Measurements from ENCODE around the gene ACOT13.
"Not testable (repeated sequence)": the region's sequence is repeated elsewhere in the genome, so short reads cannot be mapped to it uniquely, and the experiment has no call there.

ACOT13 gene

DNA sequence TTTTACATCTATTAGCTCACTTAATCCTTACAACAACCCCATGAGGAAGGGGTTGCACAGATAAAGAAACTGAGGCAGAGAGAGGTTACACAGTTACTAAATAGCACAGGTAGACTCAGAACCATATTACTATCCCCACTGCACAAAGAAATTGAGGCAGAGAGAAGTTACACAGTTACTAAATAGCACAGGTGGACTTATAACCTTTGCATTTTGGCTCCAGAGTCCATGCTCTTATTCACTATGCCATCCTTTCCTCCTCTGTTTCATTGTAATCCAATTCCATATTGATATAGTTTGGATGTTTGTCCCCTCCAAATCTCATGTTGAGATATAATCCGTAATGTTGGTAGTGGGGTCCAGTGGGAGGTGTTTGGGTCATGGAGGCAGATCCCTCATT lies 3.7 kb upstream of the ACOT13 start:
- DNase-seq, result no peak

DNA sequence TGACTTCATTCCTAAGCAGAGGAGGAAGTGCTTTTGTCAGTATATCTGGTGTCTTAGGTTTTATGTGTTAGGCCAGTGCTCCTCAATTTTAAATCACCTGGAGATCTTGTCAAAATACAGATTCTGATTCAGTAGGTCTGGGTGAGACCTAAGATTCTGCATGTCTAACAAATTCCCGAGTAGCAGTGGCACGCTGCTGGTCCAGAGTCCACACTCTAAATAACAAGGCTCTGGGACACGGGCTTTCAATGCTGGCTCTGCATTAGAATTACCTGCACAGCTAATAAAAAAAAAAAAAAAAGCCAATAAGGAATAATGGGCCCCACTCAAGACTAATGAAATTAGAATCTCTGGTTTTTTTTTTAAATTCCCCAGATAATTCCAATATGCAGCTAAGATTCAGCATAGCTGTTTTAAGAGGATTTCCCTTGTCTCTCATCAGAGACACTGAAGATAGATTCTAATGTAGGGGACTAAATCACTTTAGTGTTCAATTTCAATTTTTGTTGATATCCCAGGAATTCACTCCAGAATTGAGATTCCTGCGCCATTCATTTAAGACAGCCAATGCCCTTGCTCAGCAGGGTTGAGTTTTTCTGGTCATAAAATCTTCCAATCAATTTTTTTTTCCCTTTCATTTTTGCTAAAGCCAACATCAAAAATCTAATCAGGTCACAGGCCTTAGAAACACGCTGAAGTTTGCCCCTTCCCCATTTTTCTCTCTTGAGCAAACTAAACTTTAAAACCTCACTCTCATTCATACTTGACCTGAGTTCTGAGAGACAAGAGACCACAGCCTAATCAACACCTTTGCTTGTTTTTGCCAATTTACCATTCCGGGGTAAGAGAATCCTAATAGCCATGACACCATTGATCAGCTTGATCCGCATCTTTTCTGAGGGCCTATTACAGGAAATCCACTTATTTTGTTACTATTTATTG lies 2.6 kb upstream of the ACOT13 start:
- no peak for DNase-seq

DNA sequence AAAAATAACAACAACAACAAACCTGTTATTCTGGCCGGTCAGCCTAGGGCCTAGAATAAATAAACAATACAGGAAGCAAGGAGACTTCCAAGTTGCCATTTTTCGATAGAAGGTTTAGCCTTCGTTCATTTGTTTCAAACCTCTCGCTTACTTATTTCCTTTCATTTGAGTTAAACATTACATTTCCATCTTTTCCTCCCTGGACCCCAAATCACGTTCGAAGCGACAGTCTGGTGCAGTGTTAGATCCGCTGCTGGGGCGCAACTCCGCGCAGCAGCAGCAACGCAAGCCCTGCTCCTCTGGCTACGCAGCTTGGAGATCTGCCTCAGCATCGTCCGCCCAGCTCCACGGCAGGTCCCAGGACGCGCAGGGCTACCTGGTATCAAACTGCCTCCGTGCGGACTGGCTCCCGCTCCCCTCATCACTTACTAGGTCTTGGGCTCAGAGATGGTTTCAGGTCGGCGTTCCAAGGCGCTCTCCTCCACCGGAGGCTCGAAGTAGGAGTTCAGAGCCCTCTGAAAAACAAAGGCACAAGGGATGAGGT lies 708 bp upstream of the ACOT13 start:
- peak; percentile 41 for DNase-seq

DNA sequence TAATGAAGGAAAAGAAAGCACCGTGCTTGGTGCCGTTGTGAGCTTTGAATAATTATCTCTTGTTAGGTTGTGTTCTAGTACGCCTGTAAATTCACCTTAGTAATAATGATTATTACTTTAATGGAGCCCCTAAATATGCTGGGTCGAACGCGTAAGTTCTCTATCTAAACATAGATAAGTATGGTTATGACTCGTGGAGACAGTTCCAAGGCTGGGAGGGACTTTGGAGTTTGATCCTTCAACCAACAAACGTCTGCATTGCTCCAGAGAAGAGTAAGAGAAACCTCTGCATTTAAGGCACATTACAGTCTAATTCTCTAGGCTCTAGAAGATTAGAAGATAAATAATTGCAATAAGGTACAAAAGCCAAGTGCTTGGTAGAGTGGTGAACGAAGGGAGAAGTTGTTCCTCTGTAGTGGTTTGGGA lies 514 bp downstream of the ACOT13 start:
- no peak for DNase-seq

DNA sequence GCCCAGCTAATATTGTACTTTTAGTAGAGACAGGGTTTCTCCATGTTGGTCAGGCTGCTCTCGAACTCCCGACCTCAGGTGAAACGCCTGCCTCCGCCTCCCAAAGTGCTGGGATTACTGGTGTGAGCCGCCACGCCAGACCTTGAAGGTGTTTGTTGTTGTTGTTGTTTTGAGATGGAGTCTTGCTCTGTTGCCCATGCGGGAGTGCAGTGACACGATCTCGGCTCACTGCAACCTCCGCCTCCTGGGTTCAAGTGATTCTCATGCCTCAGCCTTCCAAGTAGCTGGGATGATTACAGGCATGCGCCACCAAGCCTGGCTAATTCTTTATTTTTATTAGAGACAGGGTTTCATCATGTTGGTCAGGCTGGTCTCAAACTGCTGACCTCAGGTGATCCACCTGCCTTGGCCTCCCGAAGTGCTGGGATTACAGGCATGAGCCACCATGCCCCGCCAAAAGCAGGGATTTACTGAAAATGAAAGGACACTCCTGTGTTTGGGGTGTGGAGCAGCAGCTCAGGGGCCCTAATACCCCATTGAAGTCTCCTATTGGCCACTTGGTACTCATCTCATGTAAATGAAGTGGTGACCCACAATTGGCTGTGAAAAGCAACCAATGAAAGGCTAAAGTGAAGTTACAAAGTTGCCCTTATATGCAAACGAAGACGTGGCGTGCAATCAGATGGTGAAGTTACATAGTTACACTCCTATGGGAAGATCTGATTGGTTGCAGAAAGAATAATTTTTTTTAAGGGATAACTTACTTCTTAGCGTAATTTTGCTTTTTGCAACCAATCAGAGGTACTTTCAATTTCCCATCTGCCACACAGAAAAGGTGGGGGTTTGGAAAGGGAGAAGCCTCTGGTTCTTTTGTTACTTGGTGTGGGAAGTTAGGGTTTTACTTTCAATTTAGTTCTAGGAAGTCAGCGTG lies 1.5 kb downstream of the ACOT13 start:
- DNase-seq, result not testable (repeated sequence)

DNA sequence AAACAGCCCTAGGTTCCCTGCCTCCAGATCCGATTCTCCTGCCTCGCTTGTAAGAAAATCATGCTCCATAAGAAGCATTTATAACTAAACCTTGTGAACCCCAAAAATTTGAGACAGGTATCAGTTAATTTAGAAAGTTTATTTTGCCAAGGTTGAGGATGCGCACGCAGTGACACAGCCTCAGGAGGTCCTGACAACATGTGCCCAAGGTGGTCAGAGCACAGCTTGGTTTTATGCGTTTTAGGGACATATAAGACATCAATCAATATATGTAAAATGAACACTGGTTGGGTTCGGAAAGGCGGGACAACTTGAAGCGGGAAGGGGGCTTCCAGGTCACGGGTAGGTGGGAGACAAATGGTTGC lies 2.1 kb downstream of the ACOT13 start:
- no peak for DNase-seq

DNA sequence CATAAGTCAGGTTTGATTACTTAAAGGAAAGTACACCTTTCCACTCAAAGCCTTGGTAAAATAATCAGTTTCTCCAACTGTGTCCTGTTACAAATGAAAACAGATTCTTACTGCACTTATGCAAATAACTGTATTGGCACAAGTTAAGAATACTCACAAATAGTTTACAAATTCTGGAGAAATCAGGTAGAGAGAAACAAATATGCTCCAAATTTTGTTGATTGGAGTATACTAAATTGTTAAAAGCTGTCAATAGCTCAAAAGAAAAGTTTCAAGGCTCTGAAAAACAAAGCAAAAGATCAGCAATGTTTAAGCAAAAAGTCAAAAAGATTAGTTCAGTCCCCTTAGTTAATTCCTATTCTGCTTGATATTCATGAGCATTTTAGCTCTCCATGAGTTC lies 3.6 kb downstream of the ACOT13 start:
- not testable (repeated sequence) for DNase-seq

DNA sequence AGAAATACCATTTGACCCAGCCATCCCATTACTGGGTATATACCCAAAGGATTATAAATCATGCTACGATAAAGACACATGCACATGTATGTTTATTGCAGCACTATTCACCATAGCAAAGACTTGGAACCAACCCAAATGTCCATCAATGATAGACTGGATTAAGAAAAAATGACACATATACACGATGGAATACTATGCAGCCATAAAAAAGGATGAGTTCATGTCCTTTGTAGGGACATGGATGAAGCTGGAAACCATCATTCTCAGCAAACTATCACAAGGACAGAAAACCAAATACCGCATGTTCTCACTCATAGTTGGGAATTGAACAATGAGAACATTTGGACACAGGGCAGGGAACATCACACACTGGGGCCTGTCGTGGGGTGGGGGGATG lies 4.2 kb downstream of the ACOT13 start:
- DNase-seq, result not testable (repeated sequence)

DNA sequence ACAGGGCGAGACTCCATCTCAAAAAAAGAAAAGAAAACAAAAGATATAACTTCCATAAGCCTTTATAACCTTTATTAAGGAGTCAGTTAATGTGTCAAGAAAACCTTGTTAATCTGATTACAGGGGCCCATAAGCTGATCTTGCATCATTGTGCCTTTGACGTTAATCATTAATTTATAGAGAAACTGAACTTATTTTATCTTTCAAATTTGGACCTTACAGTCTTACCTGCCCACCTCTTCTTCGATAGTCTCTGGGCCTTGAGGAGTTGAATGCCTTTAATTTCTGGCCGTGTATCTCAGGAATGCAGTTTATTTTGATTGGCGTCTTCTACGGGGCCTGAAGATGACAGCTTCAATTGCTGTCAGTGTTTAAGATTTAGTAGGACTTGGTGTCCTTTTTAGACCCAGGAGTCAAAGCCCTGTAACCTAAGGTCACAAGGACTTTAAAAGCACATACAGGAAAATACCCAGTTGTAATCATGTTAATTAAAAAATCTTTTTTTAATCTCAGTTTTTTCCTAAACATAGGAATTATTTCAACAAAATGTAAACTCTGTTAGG lies 5.8 kb downstream of the ACOT13 start:
- no peak for DNase-seq

DNA sequence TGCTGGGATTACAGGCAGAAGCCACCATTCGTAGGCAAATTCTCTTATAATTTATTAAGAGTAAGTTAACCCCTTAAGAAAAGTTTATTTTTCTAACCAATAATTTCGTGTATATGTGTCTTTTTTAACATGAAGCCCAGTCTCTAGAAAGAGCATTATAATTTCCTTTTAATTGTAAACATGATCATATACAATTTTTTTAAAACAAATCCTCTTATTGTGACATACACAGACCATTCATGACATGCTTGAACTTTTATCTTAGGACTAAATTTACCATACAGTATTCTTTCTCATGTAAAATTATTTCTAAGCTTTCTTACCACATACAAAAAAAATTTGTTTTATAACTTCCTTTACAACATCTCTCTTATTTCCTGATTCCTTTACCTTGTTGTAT lies 6.7 kb downstream of the ACOT13 start:
- DNase-seq, result no peak

DNA sequence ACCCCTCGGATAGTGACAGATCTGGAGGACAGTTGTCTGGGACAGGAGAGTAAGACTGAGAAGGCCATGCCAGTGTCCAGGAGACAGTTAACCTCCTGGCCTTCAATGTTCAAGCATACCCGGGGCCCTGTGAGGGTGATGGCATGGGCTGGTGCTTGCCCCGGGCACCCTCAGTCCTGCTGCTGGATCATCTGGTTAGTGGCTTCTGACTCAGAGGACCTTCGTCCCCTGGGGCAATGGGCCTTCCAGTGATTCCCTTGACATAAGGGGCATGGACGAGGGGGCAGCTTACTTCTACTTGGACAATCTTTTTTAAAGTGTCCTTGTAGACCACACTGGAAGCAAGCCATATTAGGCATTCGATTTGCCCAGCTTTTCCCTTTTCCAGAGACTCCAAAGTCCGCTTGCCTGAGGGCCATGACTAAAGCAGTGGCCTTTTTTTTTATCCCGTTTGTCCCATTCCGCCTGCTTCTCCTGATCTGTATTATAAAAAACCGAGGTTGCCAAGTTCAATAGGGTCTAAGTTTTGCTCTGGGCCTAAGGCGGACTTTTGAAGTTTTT lies 12.0 kb downstream of the ACOT13 start:
- not testable (repeated sequence) for DNase-seq

DNA sequence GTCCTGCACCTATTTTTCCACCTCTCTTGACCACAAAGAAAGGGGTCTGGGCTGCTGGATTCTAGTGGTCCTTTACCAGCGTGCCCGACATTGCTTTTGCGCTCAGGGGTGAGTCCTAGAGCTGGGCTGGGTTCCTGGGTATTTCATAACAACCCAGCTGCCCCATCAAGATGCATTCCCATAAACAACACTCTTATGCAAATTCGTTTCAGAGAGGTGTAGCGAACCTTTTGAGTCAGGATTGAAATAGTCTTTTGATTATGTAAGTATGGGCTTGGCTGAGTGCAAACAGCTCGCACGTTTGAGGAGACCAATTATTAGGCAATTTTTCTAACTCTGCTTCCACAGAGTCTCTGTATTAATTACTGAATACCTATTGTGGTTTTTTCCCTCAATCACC lies 13.7 kb downstream of the ACOT13 start:
- no peak for DNase-seq

DNA sequence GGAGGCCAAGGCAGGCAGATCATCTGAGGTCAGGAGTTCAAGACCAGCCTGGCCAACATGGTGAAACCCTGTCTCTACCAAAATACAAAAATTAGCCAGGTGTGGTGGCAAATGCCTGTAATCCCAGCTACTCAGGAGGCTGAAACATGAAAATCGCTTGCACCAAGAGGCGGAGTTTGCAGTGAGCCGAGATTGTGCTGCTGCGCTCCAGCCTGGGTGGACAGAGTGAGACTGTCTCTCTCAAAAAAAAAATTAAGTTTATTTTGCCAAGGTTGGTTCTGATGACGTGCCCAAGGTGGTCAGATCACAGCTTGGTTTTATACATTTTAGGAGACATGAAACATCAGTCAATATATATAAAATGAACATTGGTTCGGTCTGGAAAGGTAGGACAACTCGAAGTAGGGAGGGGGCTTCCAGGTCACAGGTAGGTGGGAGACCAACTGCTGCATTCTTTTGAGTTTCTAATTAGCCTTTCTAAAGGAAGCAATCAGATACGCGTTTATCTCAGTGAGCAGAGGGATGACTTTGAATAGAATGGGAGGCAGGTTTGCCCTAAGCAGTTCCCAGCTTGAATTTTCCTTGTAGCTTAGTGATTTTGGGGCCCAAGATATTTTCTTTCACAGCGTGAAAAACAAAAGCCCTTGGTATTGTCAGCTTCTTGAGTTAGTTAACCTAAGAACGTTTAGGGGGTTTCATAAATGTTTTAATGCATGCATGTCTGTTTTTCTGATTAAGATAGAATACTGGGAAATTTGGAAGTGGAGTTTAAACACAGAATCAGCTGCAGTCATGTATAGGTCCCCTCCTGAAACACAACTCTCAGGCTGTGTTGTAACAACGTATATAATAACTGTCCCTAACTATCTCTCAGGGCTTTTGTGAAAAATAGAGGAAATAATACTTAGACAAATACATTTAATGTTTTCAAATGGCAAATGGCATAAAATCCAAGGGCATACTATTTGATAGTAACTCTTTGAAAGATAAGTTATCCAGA lies 16.7 kb downstream of the ACOT13 start:
- no peak for DNase-seq

DNA sequence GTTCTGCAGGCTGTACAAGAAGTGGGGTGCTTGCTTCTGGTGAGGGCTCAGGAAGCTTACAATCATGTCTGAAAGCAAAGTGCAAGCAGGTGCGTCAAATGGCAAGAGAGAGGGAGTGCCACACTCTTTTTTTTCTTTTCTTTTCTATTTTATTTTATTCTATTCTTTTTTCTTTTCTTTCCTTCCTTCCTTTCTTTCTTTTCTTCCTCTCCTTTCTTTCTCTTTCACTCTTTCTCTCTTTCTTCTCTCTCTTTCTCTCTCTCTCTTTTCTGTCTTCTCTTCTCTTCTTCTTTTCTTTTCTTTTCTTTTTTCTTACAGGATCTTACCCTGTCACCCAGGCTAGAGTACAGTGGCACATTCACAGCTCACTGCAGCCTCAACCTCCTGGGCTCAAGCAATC lies 19.5 kb downstream of the ACOT13 start:
- no peak for DNase-seq

DNA sequence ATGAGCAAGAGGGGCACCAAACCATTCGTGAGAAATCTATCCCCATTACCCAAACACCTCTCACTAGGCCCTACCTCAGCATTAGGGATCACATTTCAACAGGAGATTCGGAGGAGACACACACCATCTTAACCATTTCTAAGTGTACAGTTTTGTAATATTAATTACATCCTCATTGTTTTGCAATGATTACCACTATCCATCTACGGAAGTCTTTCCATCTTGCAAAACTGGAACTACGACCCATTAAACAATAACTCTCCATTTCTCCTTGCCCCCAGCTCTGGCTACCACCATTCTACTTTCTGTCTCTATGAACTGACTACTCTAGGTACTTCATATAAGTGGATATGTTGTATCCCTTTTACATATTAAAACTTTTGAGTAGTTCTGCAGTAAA lies 20.1 kb downstream of the ACOT13 start:
- no peak for DNase-seq

DNA sequence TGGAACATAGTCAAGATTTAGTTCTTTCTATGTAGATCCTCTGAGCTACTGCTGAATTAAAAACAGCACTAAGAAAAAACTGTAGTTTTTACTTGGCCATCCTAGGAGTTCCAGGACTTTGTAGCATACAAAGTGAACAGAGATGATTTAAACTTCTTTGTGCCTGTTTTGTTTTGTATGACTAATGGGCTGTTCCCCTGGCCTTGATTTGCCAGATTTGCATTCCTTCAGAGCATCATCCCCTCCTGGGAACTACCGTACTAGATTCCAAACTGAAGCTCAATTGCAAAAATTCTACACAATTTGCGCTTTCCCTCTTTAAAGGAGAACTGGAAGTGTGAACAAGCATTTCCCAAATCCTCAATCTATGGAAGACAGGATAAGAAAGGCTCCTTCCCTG lies 23.1 kb downstream of the ACOT13 start:
- no peak for DNase-seq

DNA sequence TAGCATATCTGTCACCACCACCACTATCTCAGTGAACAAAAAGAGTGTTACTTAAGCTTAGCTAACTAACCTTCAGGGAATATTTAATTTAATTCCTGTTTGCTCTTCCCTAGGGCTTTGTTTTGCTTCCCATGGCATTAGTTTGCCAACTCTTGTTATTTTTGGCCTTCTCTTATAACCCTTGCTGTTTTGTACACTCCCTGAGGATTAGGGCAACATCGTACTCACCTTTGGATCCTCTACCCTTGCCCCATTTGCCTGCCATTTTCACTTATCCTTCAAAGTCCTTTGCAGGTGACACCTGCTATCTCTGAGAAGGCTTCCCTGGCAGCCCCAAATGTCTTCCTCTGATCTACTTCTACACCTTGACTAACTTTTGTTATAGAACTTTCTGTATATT lies 23.7 kb downstream of the ACOT13 start:
- no peak for DNase-seq

DNA sequence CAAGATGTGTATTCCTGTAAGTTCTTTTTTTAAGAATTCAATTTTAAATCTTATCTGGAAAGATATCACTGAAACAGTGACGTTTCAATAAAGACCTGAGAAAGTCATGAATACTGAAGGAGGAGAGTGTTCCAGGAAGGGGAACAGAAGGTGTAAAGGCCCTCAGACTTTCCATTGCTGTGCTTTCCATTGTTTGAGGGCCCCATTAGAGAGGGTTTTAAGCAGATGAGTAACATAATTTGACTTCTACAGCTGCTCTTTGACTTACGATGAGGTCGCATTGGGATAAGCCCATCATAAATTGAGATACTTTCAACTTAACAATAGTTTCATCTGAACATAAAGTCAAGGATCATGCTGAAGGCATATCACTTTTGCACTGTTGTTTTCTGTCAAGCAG lies 24.7 kb downstream of the ACOT13 start:
- DNase-seq, result no peak

DNA sequence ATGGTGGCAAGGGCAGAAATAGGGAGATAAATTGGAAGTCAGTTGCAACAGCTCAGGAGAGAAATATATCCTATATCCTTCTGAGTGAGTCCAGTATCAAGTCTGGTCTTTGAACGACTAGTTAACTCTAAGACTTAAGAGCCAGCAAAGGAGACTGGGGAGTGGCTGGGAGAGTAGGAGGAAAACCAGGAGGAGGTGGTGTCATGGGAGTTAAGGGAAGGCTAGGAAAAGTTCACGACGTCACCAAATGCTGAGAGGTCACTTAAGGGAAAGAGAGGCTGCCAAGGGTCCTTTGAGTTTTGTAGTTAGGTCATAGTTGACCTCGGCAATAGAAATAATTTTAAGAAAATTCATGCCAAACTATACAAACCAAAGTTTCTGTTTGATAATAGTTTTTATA lies 25.1 kb downstream of the ACOT13 start:
- DNase-seq, result no peak

DNA sequence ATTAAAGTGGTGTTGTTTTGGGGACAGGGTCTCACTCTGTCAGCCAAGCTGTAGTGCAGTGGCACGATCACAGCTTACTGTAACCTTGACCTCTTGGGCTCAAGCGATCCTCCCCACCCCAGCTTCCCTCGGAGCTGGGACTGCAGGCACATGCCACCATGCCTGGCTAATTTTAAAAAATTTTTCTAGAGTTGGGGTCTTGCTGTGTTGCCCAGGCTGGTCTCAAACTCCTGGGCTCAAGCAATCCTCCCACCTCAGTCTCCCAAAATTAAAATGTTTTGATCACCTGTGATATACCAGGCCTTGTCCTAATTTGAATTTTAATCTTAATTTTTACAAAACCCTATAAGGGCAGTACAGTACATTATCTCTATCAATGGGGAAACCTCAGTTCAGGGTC lies 25.5 kb downstream of the ACOT13 start:
- no peak for DNase-seq

DNA sequence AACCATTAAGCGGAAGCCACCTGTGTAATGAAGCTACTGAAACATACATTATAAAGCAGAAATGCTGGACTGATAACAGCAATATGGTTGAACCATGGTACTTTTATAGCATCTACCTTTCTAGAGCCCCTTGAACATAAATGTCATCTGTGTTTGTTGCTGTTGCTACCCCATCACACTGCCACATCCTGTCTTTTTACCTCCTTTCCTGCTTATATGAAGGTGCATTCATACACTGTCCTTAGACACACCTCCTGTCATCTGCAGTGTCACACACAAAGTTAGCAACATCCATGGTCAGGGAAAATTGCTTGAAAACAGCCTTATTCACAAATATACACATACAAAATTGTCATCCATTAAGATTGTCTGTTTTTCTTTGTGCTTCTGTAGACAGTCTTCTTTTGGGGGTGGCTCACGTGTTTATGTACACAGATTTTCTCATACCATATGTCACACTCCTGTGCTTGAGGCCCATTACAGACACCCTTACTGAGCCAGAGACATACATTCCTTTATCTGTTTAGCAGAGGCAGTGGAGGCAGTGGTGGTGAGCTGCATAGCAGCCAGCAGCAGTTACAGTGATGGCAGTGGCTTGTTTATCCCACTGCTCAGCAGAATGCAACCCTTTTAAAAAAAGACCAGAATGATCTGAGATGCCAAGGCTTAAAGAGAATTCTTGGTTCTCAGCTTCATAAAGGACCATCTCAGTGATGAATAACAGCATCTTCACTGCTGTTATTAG lies 26.1 kb downstream of the ACOT13 start:
- DNase-seq, result no peak
